Calu3 (cell line): ENCODE data around the gene TMEM14A. TPM values are rescaled to one million over a fixed set of nuclear protein-coding genes. Genes with fewer than 3 reads are reported as not detected.

Experiments
- BruUV-seq: library from RNA; stranded (reverse); fragments of 400-500 nt; replicated peaks from 2 replicates; lab custom pipeline; 2021; lab: Mats Ljungman, UMichigan
- CTCF ChIA-PET: fragments of 300-600 bp; sonication (Branson Sonifier 250); formaldehyde crosslinking; loops from one replicate; lab custom pipeline; 2022; ENCODE audit warnings: antibody characterized with exemption; lab: Charles Lee
- DNase-seq: peaks from one replicate; pipeline ENCODE4 v3.0.0; 2022
- H3K27ac Mint-ChIP-seq: one replicate; pipeline ENCODE4 v1.8.0; 2022; ENCODE audit warnings: mixed read lengths; ENCODE audit not compliant: unreplicated experiment
- H3K27me3 Mint-ChIP-seq: one replicate; pipeline ENCODE4 v1.8.0; 2022; ENCODE audit warnings: mixed read lengths; ENCODE audit not compliant: unreplicated experiment
- H3K36me3 Mint-ChIP-seq: one replicate; pipeline ENCODE4 v1.8.0; 2022; ENCODE audit warnings: mild to moderate bottlenecking, moderate library complexity, mixed read lengths; ENCODE audit not compliant: insufficient read depth, unreplicated experiment
- H3K4me1 Mint-ChIP-seq: one replicate; pipeline ENCODE4 v1.8.0; 2022; ENCODE audit warnings: mild to moderate bottlenecking, low read depth, mixed read lengths; ENCODE audit not compliant: unreplicated experiment
- H3K4me3 Mint-ChIP-seq: one replicate; pipeline ENCODE4 v1.8.0; 2022; ENCODE audit warnings: mild to moderate bottlenecking, low read depth, moderate library complexity, mixed read lengths; ENCODE audit not compliant: unreplicated experiment
- H3K9me3 Mint-ChIP-seq: one replicate; pipeline ENCODE4 v1.8.0; 2022; ENCODE audit warnings: low read depth, mixed read lengths; ENCODE audit not compliant: unreplicated experiment
- intact Hi-C: fragments of 100-400 bp; cut with micrococcal nuclease; formaldehyde crosslinking; loops from one replicate; pipeline ENCODE4 v1.10.0; 2022; ENCODE audit not compliant: unreplicated experiment
- total RNA-seq: library from RNA; stranded (reverse); gene quantifications from 2 replicates; pipeline ENCODE4 v1.2.3, GENCODE V29; 2022
- TF ChIP-seq, protein P1 (sequence below): fragments of 200-600 bp; IDR thresholded peaks from one replicate; pipeline ENCODE4 v1.8.0; 2022; ENCODE audit warnings: antibody characterized with exemption; ENCODE audit not compliant: unreplicated experiment

TMEM14A gene
- total RNA-seq, 1 experiment from 2014 or later = 34.6 TPM

DNA sequence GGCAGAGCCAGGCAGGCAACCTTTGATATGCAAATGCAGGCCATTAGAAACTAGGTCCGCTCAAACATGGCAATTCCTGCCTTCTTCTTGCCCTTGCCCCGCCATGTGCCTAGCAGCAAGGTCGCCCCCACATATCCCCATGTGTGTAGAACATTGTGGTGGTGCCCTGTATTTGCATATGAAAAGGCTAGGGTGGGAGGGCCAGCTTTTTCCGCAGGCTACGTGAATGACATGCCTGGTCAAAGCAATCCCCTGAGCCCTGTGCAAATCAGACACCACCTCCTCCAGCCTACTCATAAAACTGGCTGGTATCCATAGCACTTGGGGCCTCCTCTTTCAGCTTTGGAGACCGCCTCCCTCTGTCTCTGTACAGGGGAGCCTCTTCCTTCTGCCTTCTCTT lies 60.8 kb downstream of the TMEM14A start:
- H3K4me1 Mint-ChIP-seq = no peaks in the 10 kb centered on the region
- intact Hi-C loops = no loop called here
- DNase-seq = no peak
- peaks cover under 1% of the 10 kb centered on the region for H3K36me3 Mint-ChIP-seq
- no peaks in the 10 kb centered on the region for H3K9me3 Mint-ChIP-seq
- peaks cover 50% of the 10 kb centered on the region for H3K27me3 Mint-ChIP-seq
- TF ChIP-seq, protein P1, sequence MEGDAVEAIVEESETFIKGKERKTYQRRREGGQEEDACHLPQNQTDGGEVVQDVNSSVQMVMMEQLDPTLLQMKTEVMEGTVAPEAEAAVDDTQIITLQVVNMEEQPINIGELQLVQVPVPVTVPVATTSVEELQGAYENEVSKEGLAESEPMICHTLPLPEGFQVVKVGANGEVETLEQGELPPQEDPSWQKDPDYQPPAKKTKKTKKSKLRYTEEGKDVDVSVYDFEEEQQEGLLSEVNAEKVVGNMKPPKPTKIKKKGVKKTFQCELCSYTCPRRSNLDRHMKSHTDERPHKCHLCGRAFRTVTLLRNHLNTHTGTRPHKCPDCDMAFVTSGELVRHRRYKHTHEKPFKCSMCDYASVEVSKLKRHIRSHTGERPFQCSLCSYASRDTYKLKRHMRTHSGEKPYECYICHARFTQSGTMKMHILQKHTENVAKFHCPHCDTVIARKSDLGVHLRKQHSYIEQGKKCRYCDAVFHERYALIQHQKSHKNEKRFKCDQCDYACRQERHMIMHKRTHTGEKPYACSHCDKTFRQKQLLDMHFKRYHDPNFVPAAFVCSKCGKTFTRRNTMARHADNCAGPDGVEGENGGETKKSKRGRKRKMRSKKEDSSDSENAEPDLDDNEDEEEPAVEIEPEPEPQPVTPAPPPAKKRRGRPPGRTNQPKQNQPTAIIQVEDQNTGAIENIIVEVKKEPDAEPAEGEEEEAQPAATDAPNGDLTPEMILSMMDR = no peak
- no peak overlapping the region for H3K27ac Mint-ChIP-seq
- BruUV-seq = no TSS peak
- CTCF ChIA-PET = no interaction called here
- no peak overlapping the region for H3K4me3 Mint-ChIP-seq

DNA sequence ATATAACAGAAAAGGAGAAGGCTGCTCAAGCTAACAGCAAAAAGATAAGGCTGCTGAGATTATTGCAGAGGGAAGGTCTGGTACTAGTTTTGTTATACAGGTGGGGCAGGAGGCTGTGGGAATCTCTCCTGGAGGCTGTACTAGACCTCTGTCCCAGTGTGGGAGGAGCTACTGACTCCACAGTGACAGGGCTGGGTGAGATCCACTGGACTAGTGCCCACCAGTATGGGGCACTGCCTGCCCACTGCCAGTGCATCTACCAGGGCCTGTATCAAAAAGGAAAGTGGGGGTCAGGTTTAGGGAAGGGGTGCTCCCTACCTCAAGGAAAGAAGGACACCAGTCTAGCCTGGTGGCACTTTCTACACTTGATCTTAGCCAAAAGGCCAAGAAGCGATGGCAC lies 62.3 kb downstream of the TMEM14A start:
- TF ChIP-seq, protein P1 = no peak
- DNase-seq = no peak
- H3K4me3 Mint-ChIP-seq = no peak overlapping the region
- CTCF ChIA-PET = no interaction called here
- intact Hi-C loops = no loop called here
- H3K9me3 Mint-ChIP-seq = no peaks in the 10 kb centered on the region
- H3K27ac Mint-ChIP-seq = no peak overlapping the region
- no TSS peak for BruUV-seq
- H3K4me1 Mint-ChIP-seq = no peaks in the 10 kb centered on the region
- no peaks in the 10 kb centered on the region for H3K36me3 Mint-ChIP-seq
- peaks cover 64% of the 10 kb centered on the region for H3K27me3 Mint-ChIP-seq

DNA sequence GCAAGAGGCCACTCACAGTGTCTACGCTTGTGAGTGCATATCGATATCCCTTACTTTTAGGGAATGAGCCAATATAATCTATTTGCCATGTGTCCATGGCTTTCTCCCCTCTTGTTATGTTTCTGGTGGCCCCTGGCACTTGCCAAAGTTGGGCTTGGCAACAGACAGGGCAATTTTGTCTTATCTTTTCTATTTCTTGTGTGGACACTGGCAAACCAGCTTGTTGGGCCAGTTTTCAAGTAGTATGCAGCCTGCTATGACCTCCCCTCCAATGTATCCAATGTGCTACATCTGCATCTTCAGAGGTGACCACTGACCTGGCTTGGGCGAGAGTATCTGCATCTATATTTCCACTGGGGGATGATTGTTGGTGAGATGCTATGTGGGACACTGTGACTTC lies 63.2 kb downstream of the TMEM14A start:
- no peak overlapping the region for H3K27ac Mint-ChIP-seq
- no peak overlapping the region for H3K4me3 Mint-ChIP-seq
- DNase-seq = no peak
- TF ChIP-seq, protein P1 = no peak
- no peaks in the 10 kb centered on the region for H3K9me3 Mint-ChIP-seq
- H3K36me3 Mint-ChIP-seq = no peaks in the 10 kb centered on the region
- peaks cover 69% of the 10 kb centered on the region for H3K27me3 Mint-ChIP-seq
- H3K4me1 Mint-ChIP-seq = no peaks in the 10 kb centered on the region
- CTCF ChIA-PET = no interaction called here
- intact Hi-C loops = no loop called here
- BruUV-seq = no TSS peak

DNA sequence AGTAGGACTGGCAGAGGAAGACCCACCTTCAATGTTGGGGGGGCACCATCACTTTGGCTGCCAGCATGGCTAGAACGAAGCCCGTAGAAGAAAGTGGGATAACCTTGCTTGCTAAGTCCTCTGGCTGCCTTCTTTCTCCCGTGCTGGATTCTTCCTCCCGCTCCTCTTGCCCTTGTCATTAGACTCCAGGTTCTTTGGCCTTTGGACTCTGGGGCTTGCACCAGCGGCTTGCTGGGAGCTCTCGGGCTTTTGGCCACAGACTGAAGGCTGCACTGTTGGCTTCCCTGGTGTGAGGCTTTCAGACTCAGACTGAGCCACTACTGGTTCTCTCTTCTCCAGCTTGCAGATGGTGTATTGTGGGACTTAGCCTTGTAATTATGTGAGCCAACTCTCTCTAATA lies 64.2 kb downstream of the TMEM14A start:
- H3K4me3 Mint-ChIP-seq = no peak overlapping the region
- H3K9me3 Mint-ChIP-seq = no peaks in the 10 kb centered on the region
- BruUV-seq = no TSS peak
- no peak overlapping the region for H3K27ac Mint-ChIP-seq
- CTCF ChIA-PET = no interaction called here
- H3K4me1 Mint-ChIP-seq = no peaks in the 10 kb centered on the region
- H3K27me3 Mint-ChIP-seq = peaks cover 78% of the 10 kb centered on the region
- no peak for DNase-seq
- intact Hi-C loops = no loop called here
- TF ChIP-seq, protein P1 = no peak
- H3K36me3 Mint-ChIP-seq = no peaks in the 10 kb centered on the region
